ENCODE measurements around the gene PABPN1L. TPM values are rescaled to one million over a fixed set of nuclear protein-coding genes. Genes with fewer than 3 reads are reported as not detected.

Gene PABPN1L
- total RNA-seq, 1 experiment from 2014 or later, result not detected

DNA sequence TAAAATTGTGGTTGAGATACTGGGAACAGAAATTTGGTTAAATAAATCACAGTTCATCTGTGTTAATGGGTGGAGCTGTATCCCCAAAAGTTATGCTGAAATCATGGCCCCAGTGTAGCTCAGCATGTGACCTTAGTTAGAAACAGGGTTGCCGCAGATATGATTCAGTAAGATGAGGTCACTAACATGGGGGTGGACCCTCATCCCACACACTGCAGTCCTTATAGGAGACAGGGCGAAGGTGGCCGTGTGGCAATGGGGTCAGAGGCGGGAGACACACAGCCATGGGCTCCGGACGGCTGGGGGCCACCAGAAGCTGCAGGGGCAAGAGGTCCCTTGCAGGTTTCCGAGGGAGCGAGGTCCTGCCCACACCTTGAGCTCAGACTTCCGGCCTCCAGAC is 20.4 kb downstream of the PABPN1L start:
- H3K4me1 ChIP-seq (ENCODE audit: insufficient read depth, low read length), result no peaks in the 10 kb centered on the region
- no peaks in the 10 kb centered on the region for H3K9me3 ChIP-seq (ENCODE audit: control insufficient read depth, low read depth, low read length)
- H3K18ac ChIP-seq (ENCODE audit: insufficient read length, low read depth, low read length), result no peak overlapping the region
- no peak overlapping the region for H3K27ac ChIP-seq (ENCODE audit: insufficient read length, low read depth, low read length)
- H2AK5ac ChIP-seq (ENCODE audit: insufficient read length, low read length), result no peak overlapping the region
- no peak overlapping the region for H3K23ac ChIP-seq (ENCODE audit: insufficient read length, low read depth, low read length)
- no peak overlapping the region for H4K5ac ChIP-seq (ENCODE audit: insufficient read length, low read depth, low read length)
- no peak overlapping the region for H2BK15ac ChIP-seq (ENCODE audit: low read depth, low read length)
- no peak for DNase-seq
- no peaks in the 10 kb centered on the region for H3K27me3 Mint-ChIP-seq (ENCODE audit: low read depth)
- no peak overlapping the region for H2BK120ac ChIP-seq (ENCODE audit: low read depth, low read length, poor library complexity, severe bottlenecking)
- TF ChIP-seq, protein P1, sequence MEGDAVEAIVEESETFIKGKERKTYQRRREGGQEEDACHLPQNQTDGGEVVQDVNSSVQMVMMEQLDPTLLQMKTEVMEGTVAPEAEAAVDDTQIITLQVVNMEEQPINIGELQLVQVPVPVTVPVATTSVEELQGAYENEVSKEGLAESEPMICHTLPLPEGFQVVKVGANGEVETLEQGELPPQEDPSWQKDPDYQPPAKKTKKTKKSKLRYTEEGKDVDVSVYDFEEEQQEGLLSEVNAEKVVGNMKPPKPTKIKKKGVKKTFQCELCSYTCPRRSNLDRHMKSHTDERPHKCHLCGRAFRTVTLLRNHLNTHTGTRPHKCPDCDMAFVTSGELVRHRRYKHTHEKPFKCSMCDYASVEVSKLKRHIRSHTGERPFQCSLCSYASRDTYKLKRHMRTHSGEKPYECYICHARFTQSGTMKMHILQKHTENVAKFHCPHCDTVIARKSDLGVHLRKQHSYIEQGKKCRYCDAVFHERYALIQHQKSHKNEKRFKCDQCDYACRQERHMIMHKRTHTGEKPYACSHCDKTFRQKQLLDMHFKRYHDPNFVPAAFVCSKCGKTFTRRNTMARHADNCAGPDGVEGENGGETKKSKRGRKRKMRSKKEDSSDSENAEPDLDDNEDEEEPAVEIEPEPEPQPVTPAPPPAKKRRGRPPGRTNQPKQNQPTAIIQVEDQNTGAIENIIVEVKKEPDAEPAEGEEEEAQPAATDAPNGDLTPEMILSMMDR (conservative IDR thresholded peaks at IDR 0.05), result no peak
- no peak overlapping the region for H2BK20ac ChIP-seq (ENCODE audit: low read depth, low read length, poor library complexity, severe bottlenecking)
- no peak overlapping the region for H3K4ac ChIP-seq (ENCODE audit: low read depth, low read length)
- no peaks in the 10 kb centered on the region for H4K20me1 ChIP-seq (ENCODE audit: control insufficient read depth, insufficient read depth, insufficient read length)
- H2BK5ac ChIP-seq (ENCODE audit: insufficient read length, low read length), result no peak overlapping the region
- no peak overlapping the region for H2BK12ac ChIP-seq (ENCODE audit: insufficient read length, low read depth, low read length)
- no peak overlapping the region for H3K9ac ChIP-seq (ENCODE audit: extremely low read depth, insufficient read length, low read length)
- no peaks in the 10 kb centered on the region for H3K27me3 ChIP-seq (ENCODE audit: insufficient read depth, low read length)
- H3K9me3 Mint-ChIP-seq, result no peaks in the 10 kb centered on the region
- no peaks in the 10 kb centered on the region for H3K79me2 ChIP-seq (ENCODE audit: insufficient read depth, low read length)
- no peak overlapping the region for H2AFZ ChIP-seq (ENCODE audit: low read length)
- no peaks in the 10 kb centered on the region for H3K4me1 Mint-ChIP-seq
- no peak overlapping the region for H3K14ac ChIP-seq (ENCODE audit: insufficient read depth, low read length)
- WGBS (ENCODE audit: extremely low coverage, insufficient read length, low lambda C conversion rate), result no CpG with 5 or more reads among the region's 9 CpGs
- H3K4me3 Mint-ChIP-seq, result no peak overlapping the region
- H3K36me3 Mint-ChIP-seq (ENCODE audit: insufficient read depth in 1 of 3, low read depth in 3 of 3), result peaks cover 0 to 3% (median 0%) of the 10 kb centered on the region in 3 experiments; a peak in 2 of 7 replicates
- H3K79me1 ChIP-seq (ENCODE audit: insufficient read depth, low read depth, low read length, poor library complexity, severe bottlenecking), result no peaks in the 10 kb centered on the region
- no peak overlapping the region for H3T11ph ChIP-seq (ENCODE audit: low read length)
- H3K56ac ChIP-seq (ENCODE audit: insufficient read length, low read depth, low read length), result no peak overlapping the region
- H4K8ac ChIP-seq (replicated peaks; ENCODE audit: insufficient read length, low read depth, low read length), result no peak overlapping the region
- no peaks in the 10 kb centered on the region for H3K23me2 ChIP-seq (ENCODE audit: insufficient read length, low read depth, low read length, poor library complexity, severe bottlenecking)
- H4K91ac ChIP-seq (ENCODE audit: insufficient read length, low read depth, low read length), result no peak overlapping the region
- no peak overlapping the region for H3K4me2 ChIP-seq (ENCODE audit: insufficient read depth, insufficient read length, low read length)
- no peak overlapping the region for H3K27ac Mint-ChIP-seq
